IMR-90 (cell line): ENCODE results near the gene CCDC142.

ENCODE experiments used
- BHLHE40 ChIP-seq: fragments of 150-350 bp; IDR thresholded peaks from 2 replicates; pipeline ENCODE4 v1.6.1; 2016; ENCODE audit warnings: mild to moderate bottlenecking, low read depth, low read length
- CHD1 ChIP-seq: IDR thresholded peaks from 2 replicates; pipeline ENCODE4 v1.6.1; 2012; ENCODE audit warnings: low read depth, low read length, improper control_type of control experiment
- FOS ChIP-seq: fragments of 150-350 bp; IDR thresholded peaks from 2 replicates; pipeline ENCODE4 v1.6.1; 2016; ENCODE audit warnings: low read depth, low read length
- POLR2A ChIP-seq: IDR thresholded peaks from 2 replicates; pipeline ENCODE4 v1.6.1; 2012; ENCODE audit warnings: mild to moderate bottlenecking, low read depth, low read length
- SMC3 ChIP-seq: fragments of 150-350 bp; IDR thresholded peaks from 2 replicates; pipeline ENCODE4 v1.6.1; 2016; ENCODE audit warnings: low read depth, mild to moderate bottlenecking, antibody characterized with exemption, low read length, moderate library complexity
- TF ChIP-seq, protein P1 (sequence below): conservative IDR thresholded peaks from 2 replicates; pipeline ENCODE4 v1.5.1; 2012; ENCODE audit warnings: mild to moderate bottlenecking, low read depth, low read length, improper control_type of control experiment

DNA sequence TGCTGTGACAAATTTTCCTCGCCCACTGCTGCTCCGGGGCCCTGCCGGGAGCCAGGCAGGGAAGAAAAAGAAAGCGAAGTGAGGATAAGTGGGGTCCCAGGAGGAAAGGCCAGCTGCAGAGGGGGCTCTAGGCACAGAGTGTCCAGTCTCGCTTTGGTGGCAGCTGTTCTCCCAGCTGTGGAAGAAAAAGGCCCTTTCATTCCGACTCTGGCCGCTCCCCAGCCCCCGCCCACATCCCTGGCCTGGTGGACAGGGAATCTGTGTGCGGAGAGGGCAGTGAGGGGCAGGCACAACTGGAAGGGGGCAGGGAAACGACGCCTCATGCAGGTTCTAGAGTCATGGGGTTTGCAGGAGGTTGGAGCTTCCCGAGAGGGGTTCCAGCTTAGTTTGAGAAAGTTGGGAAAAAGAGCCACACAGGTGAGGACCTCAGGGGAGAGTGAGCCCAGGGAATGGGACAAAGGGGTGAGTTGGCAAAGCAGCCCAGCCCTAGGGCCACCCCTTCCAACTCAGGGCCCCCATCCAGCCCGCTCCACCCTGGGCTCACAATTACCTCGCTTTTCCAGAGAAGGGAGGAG, 42.9 kb downstream of the CCDC142 start:
- TF ChIP-seq FOS (no peak), SMC3 (no peak), POLR2A (no peak), BHLHE40 (no peak), CHD1 (no peak)
- TF ChIP-seq, protein P1, sequence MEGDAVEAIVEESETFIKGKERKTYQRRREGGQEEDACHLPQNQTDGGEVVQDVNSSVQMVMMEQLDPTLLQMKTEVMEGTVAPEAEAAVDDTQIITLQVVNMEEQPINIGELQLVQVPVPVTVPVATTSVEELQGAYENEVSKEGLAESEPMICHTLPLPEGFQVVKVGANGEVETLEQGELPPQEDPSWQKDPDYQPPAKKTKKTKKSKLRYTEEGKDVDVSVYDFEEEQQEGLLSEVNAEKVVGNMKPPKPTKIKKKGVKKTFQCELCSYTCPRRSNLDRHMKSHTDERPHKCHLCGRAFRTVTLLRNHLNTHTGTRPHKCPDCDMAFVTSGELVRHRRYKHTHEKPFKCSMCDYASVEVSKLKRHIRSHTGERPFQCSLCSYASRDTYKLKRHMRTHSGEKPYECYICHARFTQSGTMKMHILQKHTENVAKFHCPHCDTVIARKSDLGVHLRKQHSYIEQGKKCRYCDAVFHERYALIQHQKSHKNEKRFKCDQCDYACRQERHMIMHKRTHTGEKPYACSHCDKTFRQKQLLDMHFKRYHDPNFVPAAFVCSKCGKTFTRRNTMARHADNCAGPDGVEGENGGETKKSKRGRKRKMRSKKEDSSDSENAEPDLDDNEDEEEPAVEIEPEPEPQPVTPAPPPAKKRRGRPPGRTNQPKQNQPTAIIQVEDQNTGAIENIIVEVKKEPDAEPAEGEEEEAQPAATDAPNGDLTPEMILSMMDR, result no peak
